ENCODE results near the gene COL4A6. TPM values are rescaled to one million over a fixed set of nuclear protein-coding genes. Genes with fewer than 3 reads are reported as not detected.

The COL4A6 gene
- total and polyA plus RNA-seq, 2 of the 4 experiments (the other 2 are of a cell fraction) = 0.36 to 0.74 TPM

DNA sequence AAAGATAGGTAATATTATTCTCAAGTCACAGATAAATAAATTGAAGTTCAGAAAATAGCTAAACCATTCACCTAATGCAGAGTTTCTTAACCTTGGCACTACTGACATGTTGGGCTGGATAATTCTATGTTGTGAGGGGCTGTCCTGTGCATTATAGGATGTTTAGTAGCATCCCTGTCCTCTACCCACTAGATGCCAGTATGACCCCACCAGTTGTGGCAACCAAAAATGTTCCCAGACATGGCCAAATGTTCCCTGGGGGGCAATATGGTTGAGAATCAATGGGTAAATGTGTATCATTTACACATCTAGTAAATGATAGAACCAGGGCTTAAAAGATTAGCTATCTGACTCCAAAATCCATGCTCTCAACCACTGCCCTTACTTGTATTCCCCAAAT, 140.9 kb downstream of the COL4A6 start:
- DNase-seq = no peak

More for the DNA sequence above, 140.9 kb downstream of the COL4A6 start:
- Histone ChIP-seq H2AK5ac (ENCODE audit: low read depth, low read length) (no peak overlapping the region), H3K9ac (ENCODE audit: low read depth, low read length) (no peak overlapping the region), H3K36me3 (ENCODE audit: control insufficient read depth, insufficient read depth, low read length) (0 out of 2 replicates have a peak, but pooled peaks cover 1% of the 10 kb centered on the region), H2BK20ac (ENCODE audit: low read depth, low read length) (no peak overlapping the region), H4K8ac (ENCODE audit: low read depth in 2 of 2, low read length in 2 of 2) (peak overlapping the region in 1 of 2 experiments; percentile 15; a peak in 1 of 4 replicates), H3K56ac (ENCODE audit: extremely low read depth, insufficient read depth, low read length) (no peak overlapping the region), H4K5ac (ENCODE audit: low read depth, low read length) (no peak overlapping the region), H3K4ac (ENCODE audit: low read depth, low read length) (no peak overlapping the region), H3K9me1 (ENCODE audit: insufficient read depth, low read length) (no peaks in the 10 kb centered on the region), H2BK5ac (ENCODE audit: low read depth, low read length, poor library complexity, severe bottlenecking) (no peak overlapping the region), H2BK15ac (ENCODE audit: low read depth, low read length) (no peak overlapping the region), H3K27ac (ENCODE audit: insufficient read depth, low read length) (no peak overlapping the region), H2AK9ac (replicated peaks; ENCODE audit: low read depth, low read length, poor library complexity) (no peak overlapping the region), H3K4me3 (ENCODE audit: insufficient read depth, low read depth, low read length) (no peak overlapping the region), H3K9me3 (ENCODE audit: control insufficient read depth, insufficient read depth, low read length) (peaks cover 3% of the 10 kb centered on the region), H3K18ac (ENCODE audit: low read depth, low read length) (no peak overlapping the region; the same call in 1 of the 2 replicates), H3K4me1 (ENCODE audit: control insufficient read depth, insufficient read depth, low read length) (no peaks in the 10 kb centered on the region; the same call in 1 of the 2 replicates), H2AFZ (replicated peaks; ENCODE audit: low read length, poor library complexity) (no peak overlapping the region), H3K4me2 (ENCODE audit: low read depth, low read length) (no peak overlapping the region), H4K91ac (ENCODE audit: insufficient read depth, low read depth, low read length) (no peak overlapping the region), H4K20me1 (ENCODE audit: insufficient read depth, low read length) (no peaks in the 10 kb centered on the region), H2BK120ac (ENCODE audit: low read depth, low read length) (peak overlapping the region; percentile 69; the same call in 1 of the 2 replicates), H3K14ac (replicated peaks; ENCODE audit: low read depth, low read length) (no peak overlapping the region), H3K27me3 (ENCODE audit: control insufficient read depth, insufficient read depth, low read length) (no peaks in the 10 kb centered on the region; the same call in 1 of the 2 replicates), H3K23ac (ENCODE audit: low read depth, low read length) (no peak overlapping the region), H3K79me1 (ENCODE audit: low read depth in 1 of 2, low read length in 2 of 2) (no peaks in the 10 kb centered on the region)
- dilution Hi-C loops (cut with HindIII; ENCODE audit: low sequenced_read_pairs, unreplicated experiment) = no loop called here
- no TSS peak for BruUV-seq (replicated peaks)
- in situ Hi-C loops (cut with MboI; ENCODE audit: low sequenced_read_pairs) = no loop called here
- intact Hi-C loops (cut with micrococcal nuclease) = no loop called here
- CTCF ChIA-PET = interaction anchor here (1.1 kb wide), 1 partner anchor 14 kb away, joined by 3 read pairs; no protein-coding TSS in a partner anchor
- TF ChIP-seq, protein P1, sequence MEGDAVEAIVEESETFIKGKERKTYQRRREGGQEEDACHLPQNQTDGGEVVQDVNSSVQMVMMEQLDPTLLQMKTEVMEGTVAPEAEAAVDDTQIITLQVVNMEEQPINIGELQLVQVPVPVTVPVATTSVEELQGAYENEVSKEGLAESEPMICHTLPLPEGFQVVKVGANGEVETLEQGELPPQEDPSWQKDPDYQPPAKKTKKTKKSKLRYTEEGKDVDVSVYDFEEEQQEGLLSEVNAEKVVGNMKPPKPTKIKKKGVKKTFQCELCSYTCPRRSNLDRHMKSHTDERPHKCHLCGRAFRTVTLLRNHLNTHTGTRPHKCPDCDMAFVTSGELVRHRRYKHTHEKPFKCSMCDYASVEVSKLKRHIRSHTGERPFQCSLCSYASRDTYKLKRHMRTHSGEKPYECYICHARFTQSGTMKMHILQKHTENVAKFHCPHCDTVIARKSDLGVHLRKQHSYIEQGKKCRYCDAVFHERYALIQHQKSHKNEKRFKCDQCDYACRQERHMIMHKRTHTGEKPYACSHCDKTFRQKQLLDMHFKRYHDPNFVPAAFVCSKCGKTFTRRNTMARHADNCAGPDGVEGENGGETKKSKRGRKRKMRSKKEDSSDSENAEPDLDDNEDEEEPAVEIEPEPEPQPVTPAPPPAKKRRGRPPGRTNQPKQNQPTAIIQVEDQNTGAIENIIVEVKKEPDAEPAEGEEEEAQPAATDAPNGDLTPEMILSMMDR (conservative IDR thresholded peaks at IDR 0.05; ENCODE audit: low read depth, low read length) = 0 out of 2 replicates have a peak, but pooled peaks have one; percentile 5
- TF ChIP-seq, protein P2, sequence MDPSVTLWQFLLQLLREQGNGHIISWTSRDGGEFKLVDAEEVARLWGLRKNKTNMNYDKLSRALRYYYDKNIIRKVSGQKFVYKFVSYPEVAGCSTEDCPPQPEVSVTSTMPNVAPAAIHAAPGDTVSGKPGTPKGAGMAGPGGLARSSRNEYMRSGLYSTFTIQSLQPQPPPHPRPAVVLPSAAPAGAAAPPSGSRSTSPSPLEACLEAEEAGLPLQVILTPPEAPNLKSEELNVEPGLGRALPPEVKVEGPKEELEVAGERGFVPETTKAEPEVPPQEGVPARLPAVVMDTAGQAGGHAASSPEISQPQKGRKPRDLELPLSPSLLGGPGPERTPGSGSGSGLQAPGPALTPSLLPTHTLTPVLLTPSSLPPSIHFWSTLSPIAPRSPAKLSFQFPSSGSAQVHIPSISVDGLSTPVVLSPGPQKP (IDR thresholded peaks at IDR 0.05; ENCODE audit: borderline replicate concordance, low read depth, low read length) = no peak
- TF ChIP-seq SMC3 (IDR thresholded peaks at IDR 0.05; ENCODE audit: low read depth, low read length) = no peak; the same call in 1 of the 2 replicates
- no peak for TF ChIP-seq CHD1 (IDR thresholded peaks at IDR 0.05; ENCODE audit: low read depth, low read length)
- no peak for TF ChIP-seq NFE2L2 (IDR thresholded peaks at IDR 0.05; ENCODE audit: low read depth, low read length)
- POLR2A ChIA-PET (ENCODE audit: unreplicated experiment) = no interaction called here
- no peak for ATAC-seq (ENCODE audit: low read depth)
